Stimulated activated CD4-positive, alpha-beta T cell treated with anti-CD3 and anti-CD28 coated beads, Interleukin-4, amount 100 ng/mL, for 4 hours (primary cell): Measurements from ENCODE around the gene CHD5.
"Not testable (repeated sequence)": the region's sequence is repeated elsewhere in the genome, so short reads cannot be mapped to it uniquely, and the experiment has no call there.

ENCODE experiments used
- DNase-seq, 2 experiments: peaks; one replicate each; pipeline ENCODE4 v3.0.0-alpha.2; 2020

CHD5 gene

DNA sequence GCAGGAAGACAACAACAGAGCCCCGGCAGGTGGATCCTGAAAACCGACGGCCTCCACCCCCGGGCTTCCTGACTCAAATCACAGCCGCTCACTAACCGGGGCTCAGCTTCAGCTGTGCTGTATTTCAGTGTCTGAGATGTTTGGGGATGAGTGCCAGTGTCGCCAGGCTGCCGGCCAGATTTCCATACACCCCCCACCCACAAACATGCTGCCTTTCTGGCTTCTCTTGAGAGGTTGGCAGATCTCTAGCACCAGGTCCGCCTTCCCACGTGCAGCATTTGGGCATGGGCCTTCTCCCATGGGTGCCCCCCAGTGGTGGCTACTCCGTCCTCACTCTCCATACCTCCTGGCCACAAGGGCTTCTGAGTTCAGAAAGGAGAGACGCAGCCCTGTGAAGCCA, 99.7 kb downstream of the CHD5 start:
- no peak for DNase-seq

- no peak for DNase-seq
These were observed 102.2 kb downstream of the CHD5 start for GRCh38 chr1:6077919-6078318.

GRCh38 chr1:6077506-6077905, 102.6 kb downstream of the CHD5 start:
- DNase-seq: no peak

DNA sequence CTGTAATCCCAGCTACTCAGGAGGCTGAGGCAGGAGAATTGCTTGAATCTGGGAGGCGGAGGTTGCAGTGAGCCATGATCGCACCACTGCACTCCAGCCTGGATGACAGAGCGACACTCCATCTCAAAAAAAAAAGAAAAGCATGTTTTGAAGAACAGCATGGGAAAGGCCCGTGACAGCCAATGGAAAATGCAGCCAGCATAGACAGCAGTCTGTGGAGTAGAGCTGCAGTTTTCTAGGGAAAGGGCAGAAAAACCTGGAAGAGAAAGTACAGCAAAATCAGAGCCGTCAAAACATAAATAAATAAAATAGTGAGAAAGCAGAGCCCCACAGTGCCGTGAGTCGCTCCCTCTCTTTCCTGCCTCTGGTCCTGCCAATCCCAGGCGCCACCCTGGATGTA, 103.1 kb downstream of the CHD5 start:
- DNase-seq: not testable (repeated sequence)

GRCh38 chr1:6075748-6076147, 104.4 kb downstream of the CHD5 start:
- no peak for DNase-seq

DNA sequence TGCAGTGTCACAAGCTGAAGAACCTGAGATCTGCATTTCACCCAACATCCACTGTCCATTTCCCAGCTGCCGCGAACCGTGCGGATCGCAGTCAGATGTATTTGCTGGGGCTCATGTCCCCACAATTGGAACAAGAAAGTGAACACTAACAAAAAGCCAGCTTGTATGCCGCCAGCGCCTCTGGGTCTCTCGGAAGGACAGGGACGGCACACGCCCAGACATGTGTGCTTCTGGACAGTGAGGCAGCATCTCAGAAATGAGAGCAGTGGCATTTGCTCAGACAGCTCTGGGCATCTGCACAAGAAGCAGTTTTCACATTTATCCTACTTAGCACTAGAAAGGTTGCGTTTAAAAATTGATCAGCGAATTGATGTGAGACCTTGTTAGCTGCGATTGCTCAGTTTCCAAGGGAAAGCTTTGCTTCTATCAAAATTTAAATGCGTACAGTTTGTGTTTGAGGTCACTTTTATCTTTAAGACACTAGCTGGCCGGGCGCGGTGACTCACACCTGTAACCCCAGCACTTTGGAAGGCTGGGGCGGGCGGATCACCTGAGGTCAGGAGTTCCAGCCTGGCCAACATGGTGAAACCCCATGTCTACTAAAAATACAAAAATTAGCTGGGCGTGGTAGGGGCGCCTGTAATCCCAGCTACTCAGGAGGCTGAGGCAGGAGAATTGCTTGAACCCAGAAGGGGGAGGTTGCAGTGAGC, 105.8 kb downstream of the CHD5 start:
- DNase-seq: no peak

DNA sequence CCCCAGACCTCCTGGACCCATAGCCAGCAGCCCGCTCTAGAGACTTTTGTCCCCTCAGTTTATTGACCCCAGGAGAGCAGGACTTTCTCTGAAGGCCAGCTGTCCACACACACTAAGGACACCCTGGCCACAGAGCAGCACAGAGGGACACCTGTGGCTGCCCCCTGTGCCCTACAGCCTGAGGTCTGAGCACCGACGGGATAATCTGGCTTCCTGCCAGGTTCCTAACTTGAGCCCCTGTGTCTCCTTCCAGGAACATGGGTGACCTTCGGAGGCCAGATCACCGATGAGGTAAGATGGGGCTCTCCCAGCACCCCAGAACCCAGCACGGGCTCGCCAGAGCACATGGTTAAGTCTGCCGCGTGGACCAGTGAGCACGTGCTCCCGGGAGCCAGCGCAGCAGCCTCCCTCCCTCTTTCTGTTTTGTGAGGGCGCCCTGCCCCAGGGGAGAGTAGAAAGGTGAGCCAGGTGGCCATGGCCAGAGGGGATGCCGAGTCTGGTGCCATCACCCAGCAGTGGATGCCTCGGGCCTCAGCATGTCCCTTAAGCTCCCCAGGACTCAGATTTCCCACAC, 106.6 kb downstream of the CHD5 start:
- DNase-seq: no peak

GRCh38 chr1:6072774-6073479, 107.2 kb downstream of the CHD5 start:
- DNase-seq: no peak

DNA sequence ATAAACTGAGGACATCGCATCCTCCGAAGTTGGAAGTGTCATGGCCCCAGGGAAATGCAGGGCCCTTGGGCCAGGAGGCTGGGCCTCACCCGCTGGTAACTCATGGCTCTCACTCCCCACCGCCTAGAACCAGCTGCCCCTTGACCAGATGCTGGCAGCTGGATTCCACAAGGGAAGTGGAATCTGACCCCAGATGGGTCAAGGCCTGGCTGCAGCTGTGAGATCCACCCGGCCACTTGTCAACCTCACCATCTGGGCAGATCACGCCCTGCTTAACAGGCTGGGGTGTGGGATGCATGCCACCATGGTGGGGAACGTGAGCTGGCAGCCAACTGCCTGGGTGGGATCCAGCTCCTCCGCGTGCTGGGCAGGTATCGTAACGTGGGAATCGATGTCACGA, 108.9 kb downstream of the CHD5 start:
- DNase-seq: no peak

- no peak for DNase-seq
These were observed 109.6 kb downstream of the CHD5 start for GRCh38 chr1:6070450-6070974.

- no peak for DNase-seq
These were observed 110.5 kb downstream of the CHD5 start for GRCh38 chr1:6069573-6069972.

DNA sequence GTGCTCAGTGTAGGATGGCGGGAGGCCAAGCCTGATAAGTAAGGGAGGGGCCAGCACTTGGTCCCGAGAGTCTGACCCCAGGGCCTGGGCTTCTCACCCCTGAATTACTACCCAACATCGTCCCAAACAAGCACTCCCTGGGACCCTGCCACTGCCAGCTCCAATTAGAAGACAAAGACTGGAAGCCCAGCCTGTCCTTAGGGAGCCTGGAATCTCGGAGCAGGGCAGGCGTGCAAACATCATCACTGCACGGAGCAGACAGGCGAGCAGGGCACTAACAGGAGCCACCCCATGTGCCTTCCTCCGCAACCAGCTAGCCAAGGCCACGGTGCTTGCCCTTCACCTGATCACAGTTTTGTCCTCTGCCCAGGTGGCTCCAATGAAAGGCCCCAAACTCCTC, 111.2 kb downstream of the CHD5 start:
- no peak for DNase-seq

- DNase-seq: no peak
These were observed 112.0 kb downstream of the CHD5 start for GRCh38 chr1:6068073-6068472.

- DNase-seq: no peak
These were observed 113.4 kb downstream of the CHD5 start for GRCh38 chr1:6066680-6067079.

GRCh38 chr1:6065093-6065858, 114.8 kb downstream of the CHD5 start:
- DNase-seq: no peak

DNA sequence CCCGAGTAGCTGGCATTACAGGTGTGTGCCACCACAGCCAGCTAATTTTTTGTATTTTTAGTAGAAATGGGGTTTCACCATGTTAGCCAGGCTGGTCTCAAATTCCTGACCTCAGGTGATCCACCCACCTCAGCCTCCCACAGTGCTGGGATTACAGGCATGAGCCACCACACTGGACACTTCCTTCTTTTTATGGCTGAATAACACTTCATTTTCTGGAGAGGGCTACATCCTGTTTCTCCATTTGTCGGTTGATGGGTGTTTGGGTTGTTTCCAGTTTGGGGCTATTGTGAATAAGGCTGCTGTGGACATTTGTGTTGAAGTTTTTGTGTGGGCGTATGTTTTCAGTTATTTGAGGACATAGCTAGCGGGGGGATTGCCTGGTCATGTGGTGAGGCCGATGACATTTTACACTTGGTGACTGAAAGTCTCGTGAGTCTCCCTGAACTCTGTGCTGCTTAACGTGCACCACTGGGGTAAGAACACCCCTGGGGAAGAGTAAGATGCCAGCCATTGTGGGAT, 116.5 kb downstream of the CHD5 start:
- DNase-seq: not testable (repeated sequence)

DNA sequence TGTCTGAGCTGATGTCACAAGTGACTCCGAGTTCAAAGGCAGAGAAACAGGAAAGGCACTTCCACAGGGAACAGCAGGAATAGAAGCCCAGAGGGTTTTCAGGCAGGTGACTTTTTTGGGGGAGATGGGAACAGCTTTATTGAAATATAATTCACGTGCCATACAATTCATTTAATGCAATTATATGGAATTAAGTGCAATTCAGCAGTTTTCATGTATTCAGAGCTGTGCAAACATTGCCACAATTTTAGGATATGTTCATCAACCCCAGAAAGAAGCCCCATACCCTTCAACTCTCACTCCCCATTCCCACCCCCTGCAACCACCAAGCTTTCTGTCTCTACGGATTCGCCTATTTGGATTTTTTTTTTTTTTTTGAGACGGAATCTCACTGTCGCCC, 117.5 kb downstream of the CHD5 start:
- DNase-seq: no peak

DNA sequence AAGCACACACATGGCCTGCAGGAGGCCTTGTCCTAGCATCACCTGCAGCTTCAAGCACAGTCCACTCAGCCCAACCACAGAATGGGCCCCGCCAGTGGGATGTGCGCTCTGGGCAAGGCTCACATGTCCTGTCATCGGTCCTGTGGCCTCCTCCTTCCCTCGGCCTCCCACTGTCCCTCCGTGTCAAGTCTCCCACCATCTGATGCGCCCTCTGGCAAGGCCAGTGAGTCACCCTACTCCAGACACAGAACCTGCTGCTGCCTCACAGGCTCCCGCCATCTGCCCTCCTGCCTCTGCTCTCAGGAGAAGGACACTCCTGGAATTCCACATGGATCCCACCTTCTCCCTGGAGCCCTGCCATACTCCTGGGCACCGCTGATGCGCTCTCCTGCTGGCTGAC, 120.3 kb downstream of the CHD5 start:
- DNase-seq: no peak

DNA sequence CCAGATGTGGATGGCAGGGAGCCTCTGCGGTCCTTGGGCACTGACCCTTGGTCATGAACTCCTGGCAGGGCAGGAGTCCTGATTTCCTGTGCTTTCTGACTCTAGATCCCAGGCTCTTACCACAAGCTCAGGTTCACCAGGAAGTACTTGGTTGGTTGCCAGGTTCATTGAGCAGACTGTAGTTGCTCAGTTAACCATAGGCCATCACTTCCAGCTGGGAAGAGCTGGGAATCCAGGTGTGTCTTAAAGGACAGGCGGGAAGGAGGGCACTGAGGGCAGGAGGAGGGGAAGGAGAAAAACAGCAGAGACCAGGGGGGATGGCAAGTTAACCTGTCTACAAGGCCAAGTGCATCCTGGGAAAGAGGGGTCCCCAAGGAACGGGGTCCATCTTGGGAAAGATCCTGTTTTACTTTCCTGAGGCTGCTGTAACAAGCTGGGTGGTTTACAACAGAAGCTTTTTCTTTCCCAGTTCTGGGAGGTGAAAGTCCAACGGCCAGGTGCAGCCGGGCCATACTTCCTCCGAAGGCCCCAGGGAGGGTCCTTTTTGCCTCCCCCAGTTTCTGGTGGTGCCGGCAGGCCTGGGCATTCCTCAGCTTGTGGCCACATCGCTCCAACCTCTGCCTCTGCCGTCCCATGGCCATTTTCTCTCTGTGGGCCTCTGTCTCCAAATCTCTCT, 122.8 kb downstream of the CHD5 start:
- no peak for DNase-seq

- no peak for DNase-seq
These were observed 123.6 kb downstream of the CHD5 start for GRCh38 chr1:6056572-6056948.

GRCh38 chr1:6054596-6054995, 125.5 kb downstream of the CHD5 start:
- no peak for DNase-seq

DNA sequence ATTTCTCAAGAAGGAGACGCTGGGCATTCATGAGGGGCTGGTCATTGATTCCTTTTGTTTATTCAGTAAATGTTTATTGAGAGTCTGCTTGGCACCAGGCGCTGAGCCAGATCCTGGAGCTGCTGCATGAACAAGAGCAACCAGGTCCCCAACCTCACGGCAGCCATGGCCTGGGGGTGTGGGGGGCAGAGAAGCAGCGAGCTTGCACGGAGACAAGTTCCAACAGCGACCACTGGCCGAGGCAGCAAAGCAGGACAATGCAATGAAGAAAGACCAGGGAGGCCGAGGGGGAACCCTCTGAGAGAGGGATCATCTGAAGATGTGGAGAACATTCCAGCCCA, 126.9 kb downstream of the CHD5 start:
- DNase-seq: no peak
